ENCODE measurements around the gene PTPRR.

GRCh38 chr12:70920251-70920851 is at the start of gene PTPRR:
- no peak for TF ChIP-seq MAX (IDR thresholded peaks at IDR 0.05; ENCODE audit: insufficient read depth, insufficient read length)
- TF ChIP-seq GATA2 (IDR thresholded peaks at IDR 0.05; ENCODE audit: insufficient read depth, insufficient read length, low read depth, low read length): no peak
- no peak for TF ChIP-seq CTCF (IDR thresholded peaks at IDR 0.05; ENCODE audit: extremely low read depth in 1 of 2, insufficient read depth in 1 of 2, low read depth in 1 of 2, low read length in 2 of 2)
- TF ChIP-seq FOS (IDR thresholded peaks at IDR 0.05; ENCODE audit: borderline replicate concordance, insufficient read depth, low read length): no peak
- TF ChIP-seq POLR2A (IDR thresholded peaks at IDR 0.05; ENCODE audit: low read depth, low read length): no peak
- no peak for TF ChIP-seq MYC (IDR thresholded peaks at IDR 0.05; ENCODE audit: low read depth, low read length)
- no peak for TF ChIP-seq EZH2 (IDR thresholded peaks at IDR 0.05; ENCODE audit: borderline replicate concordance, low read depth, low read length, severe bottlenecking)
- TF ChIP-seq POLR2AphosphoS5 (IDR thresholded peaks at IDR 0.05; ENCODE audit: insufficient read depth, low read depth, low read length): no peak
- TF ChIP-seq JUN (IDR thresholded peaks at IDR 0.05; ENCODE audit: borderline replicate concordance, insufficient read depth, insufficient read length, low read depth): no peak
